Activated naive CD8-positive, alpha-beta T cell (primary cell): ENCODE data around the gene PDHB.
A peak's percentile ranks its signal among the peaks of the same experiment; 100 is the strongest.

ENCODE experiments used
- H3K27ac Mint-ChIP-seq: one replicate; pipeline ENCODE4 v1.8.0; 2021; ENCODE audit warnings: mixed read lengths
- H3K27me3 Mint-ChIP-seq: one replicate; pipeline ENCODE4 v1.8.0; 2021; ENCODE audit warnings: mixed read lengths
- H3K36me3 Mint-ChIP-seq: one replicate; pipeline ENCODE4 v1.8.0; 2021; ENCODE audit warnings: mixed read lengths
- H3K4me1 Mint-ChIP-seq: one replicate; pipeline ENCODE4 v1.8.0; 2021; ENCODE audit warnings: low read depth, mixed read lengths
- H3K4me3 Mint-ChIP-seq: one replicate; pipeline ENCODE4 v1.8.0; 2021; ENCODE audit warnings: mild to moderate bottlenecking, mixed read lengths
- H3K9me3 Mint-ChIP-seq: one replicate; pipeline ENCODE4 v1.8.0; 2021; ENCODE audit warnings: low read depth, mixed read lengths

PDHB gene

DNA sequence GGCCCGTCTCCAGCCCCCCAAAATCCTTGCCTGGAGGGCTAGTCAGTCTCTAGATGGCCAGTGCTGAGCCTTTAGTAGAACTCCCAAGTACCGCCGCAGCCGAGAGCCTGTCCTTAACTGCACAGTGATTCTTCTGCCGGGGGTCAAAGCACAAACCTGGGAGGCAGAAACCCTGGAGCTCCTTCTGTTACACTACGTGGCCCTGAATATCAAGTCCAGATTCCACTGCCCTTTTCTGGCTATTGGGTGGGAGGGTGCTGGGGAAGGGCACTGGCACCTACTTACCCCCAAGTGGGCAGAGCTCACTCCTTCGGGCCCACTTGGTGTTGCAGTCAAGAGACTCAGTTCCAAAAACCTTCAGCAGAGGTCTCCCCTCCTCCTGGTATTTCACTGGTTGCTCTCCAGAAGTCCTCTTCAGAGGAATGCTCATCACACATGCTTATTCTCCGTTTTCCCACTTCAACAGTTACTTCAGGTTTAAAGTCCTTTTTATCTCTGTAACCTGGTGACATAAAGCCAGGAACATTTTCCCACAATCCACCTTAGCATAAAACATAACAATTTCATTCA is 10.8 kb downstream of the PDHB start:
- Mint-ChIP-seq H3K36me3 (peaks cover 2% of the 10 kb centered on the region), H3K9me3 (no peaks in the 10 kb centered on the region), H3K4me3 (no peak overlapping the region), H3K27ac (peak overlapping the region; percentile 4), H3K4me1 (peaks cover 2% of the 10 kb centered on the region), H3K27me3 (no peaks in the 10 kb centered on the region)

DNA sequence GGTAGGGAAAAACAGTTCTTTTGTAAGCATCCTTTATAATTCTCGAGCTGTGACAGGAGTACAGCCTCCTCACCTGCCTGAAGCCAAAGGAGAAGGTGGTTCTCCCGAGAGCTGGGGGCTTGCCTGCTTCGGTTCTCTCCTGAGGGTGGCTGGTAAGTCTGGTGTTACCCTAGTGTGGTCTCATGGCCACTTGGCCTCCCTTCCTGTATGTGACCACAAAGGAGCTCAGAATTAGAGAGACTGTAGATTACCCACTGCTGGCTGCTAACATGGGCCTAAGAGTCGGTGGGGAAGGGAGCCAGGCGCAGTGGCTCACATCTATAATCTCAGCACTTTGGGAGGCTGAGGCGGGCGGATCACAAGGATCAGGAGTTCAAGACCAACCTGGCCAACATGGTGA is 12.6 kb downstream of the PDHB start:
- Mint-ChIP-seq H3K9me3 (no peaks in the 10 kb centered on the region), H3K4me3 (no peak overlapping the region), H3K27me3 (no peaks in the 10 kb centered on the region), H3K4me1 (peaks cover 2% of the 10 kb centered on the region), H3K27ac (no peak overlapping the region), H3K36me3 (peaks cover 2% of the 10 kb centered on the region)

DNA sequence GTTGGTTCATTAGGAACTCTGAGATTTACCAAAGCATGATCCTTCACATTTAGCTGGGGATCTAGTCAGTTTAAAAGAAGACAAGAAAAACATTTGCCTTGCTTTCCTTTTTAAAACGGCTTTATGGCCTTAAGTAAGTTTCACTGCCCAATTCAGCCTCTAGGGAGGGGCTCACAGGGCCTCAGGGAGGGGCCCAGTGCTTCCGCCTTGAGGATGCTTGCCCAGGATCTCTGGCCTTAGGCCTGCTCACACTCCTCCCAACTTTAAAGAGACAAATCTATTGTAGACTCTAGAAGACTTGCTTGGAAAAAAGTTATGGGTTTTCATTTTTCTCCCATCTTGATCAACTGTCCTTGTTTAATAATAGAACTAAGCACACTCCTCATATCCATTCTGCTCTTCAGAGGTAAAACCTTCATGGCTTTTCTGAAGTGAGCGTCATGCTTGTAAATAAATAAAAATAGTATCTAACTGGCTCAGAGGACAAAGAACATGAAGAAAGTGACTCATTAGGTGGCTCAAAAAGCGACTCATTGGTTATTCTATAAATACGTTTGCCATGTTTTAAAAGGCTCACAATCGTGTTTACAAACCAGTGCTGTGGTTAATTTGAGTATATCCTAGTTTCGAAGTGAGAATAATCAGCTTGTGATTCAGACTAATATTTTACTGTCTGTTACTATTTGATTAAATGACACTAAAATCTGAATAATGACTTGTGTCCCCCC is 13.7 kb downstream of the PDHB start:
- Mint-ChIP-seq H3K36me3 (peaks cover 2% of the 10 kb centered on the region), H3K27me3 (no peaks in the 10 kb centered on the region), H3K27ac (peak overlapping the region; percentile 34), H3K9me3 (no peaks in the 10 kb centered on the region), H3K4me3 (no peak overlapping the region), H3K4me1 (peaks cover 2% of the 10 kb centered on the region)

DNA sequence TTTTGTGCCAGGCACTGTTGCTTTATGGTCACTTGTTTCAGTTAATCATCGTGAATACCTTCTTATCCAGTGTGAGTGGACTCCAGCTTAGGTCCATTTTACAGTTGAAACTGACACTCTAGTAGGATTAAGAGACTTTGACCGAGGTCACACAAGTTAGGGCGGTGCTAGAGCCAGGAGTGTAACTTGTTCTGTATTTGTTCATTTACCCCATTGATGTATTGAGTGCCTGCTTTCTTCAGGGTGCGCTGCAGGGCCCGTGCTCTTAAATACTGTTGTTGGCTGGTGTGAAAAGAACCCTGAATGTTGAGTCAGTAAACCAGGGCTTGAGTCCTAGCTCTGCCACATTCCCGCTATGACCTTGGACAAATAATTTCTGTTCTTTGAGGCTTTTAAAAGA is 15.4 kb downstream of the PDHB start:
- H3K9me3 Mint-ChIP-seq = no peaks in the 10 kb centered on the region
- H3K27me3 Mint-ChIP-seq = no peaks in the 10 kb centered on the region
- peaks cover 4% of the 10 kb centered on the region for H3K4me1 Mint-ChIP-seq
- H3K4me3 Mint-ChIP-seq = no peak overlapping the region
- peak overlapping the region; percentile 10 for H3K27ac Mint-ChIP-seq
- peaks cover 2% of the 10 kb centered on the region for H3K36me3 Mint-ChIP-seq

DNA sequence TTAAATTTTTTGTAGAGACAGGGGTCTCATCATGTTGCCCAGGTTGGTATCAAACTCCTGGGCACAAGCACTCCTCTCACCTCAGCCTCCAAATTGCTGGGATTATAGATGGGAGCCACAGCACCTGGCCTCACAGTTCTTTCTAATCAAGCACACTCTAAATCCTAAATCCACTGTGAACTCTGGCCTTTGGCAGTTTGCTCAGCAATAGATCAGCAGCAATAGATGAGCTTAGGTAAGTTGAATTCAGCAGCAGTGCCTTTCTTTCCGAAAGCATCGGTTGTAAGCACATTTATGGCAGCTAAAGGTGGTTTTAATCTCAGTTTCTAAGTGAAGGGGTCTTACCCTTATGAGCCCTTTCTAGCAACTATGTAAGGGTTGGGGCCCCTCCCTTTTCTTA is 16.6 kb downstream of the PDHB start:
- Mint-ChIP-seq H3K27ac (no peak overlapping the region), H3K27me3 (no peaks in the 10 kb centered on the region), H3K9me3 (no peaks in the 10 kb centered on the region), H3K4me1 (peaks cover 4% of the 10 kb centered on the region), H3K36me3 (no peaks in the 10 kb centered on the region), H3K4me3 (no peak overlapping the region)

DNA sequence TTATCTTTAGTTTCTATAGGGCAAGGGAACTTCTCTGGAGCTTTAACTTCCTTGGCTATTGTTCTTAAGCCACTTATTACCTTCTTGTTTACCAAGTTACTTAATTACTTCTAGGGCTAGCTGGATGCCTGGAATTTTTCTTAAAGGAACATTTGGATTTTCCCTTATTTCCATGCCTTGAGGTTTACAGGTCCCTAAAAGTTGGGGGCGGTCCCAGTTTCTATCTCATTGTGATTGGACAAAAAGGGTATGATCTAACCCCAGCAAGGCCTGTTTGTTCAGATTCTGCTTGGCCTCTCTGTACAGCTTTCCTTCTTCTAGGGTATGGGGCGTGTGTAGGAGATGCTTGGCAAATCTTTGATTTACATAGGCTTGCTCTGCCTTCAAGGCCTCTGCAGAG is 17.4 kb downstream of the PDHB start:
- Mint-ChIP-seq H3K27ac (no peak overlapping the region), H3K4me1 (peaks cover 2% of the 10 kb centered on the region), H3K27me3 (no peaks in the 10 kb centered on the region), H3K4me3 (no peak overlapping the region), H3K9me3 (no peaks in the 10 kb centered on the region), H3K36me3 (no peaks in the 10 kb centered on the region)

DNA sequence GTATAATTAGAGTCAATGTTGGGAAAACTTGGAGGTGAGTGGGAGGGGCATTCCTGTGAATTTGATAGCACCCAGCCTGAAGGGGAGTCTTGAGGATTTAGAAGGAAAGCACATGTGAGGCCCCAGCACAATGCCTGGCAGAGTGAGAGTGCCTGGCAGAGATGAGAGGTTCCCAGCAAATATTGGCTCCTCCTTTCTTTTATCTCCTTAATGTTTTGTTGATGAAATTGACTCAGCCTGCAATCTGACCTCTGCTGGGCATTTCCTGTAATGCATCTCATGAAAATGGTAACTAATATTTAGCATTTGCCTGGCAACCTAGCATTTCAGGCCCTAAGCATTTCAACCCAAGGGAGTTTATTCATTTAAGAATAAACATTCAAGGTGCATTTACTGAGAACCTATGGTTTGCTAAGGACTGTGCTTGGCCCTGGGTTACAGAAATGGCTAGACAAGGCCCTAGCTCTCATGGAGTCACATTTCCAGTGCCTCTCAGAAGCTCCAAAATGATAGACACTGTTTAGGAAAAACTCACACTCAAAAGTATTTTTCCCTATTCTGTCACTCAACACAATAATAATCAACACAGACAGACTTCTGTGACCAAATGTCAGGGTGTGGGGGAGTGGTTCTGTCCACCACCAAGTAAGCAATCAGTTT is 19.0 kb downstream of the PDHB start:
- no peaks in the 10 kb centered on the region for H3K9me3 Mint-ChIP-seq
- peaks cover 2% of the 10 kb centered on the region for H3K4me1 Mint-ChIP-seq
- no peaks in the 10 kb centered on the region for H3K27me3 Mint-ChIP-seq
- no peak overlapping the region for H3K4me3 Mint-ChIP-seq
- no peak overlapping the region for H3K27ac Mint-ChIP-seq
- no peaks in the 10 kb centered on the region for H3K36me3 Mint-ChIP-seq

DNA sequence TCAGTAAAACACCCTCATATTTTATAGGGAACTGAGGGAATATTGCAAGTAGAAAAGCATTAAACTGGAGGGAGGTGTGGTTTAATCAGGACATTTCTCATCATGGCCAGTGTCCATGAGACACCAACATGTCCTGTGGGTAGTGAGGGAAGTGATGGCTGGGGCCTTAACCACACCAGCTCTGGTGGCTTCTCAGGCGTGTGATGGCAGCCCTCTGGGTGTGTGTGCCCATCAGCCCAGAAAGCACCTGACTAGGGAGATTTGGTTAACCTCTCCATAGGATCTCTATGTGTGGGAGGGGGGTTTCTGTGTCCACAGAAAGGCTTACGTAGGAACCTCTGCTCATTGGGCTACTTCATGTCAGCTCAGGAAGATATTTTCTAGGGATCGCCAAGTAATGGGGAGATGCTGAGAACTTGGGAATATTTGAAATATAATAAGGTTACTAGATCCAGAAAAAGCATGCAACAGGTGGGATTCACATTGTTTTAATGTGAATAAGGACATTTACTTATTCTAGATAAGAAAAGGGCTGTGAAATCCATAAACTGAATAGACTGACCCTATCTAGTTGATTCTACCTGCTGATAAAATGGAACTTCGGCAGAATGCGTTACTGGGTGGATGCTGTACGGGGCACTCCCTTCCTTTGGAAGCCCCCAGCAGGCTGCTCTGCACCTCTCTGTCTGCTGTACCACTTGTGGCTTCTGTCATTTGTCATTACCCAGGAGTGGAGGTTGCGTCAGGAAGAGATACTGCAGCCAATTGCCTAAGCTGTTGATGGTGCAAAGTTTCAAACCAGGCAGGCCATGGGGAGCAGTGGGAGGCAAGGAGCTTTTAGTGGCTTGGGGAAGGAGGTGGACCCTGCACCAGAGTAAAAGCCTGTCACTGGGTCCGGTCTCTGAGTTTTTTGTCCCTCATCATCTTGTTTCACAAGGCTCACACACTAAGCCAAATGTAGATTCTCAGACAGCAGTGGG is 21.5 kb downstream of the PDHB start:
- no peak overlapping the region for H3K4me3 Mint-ChIP-seq
- H3K36me3 Mint-ChIP-seq = peaks cover 3% of the 10 kb centered on the region
- H3K27me3 Mint-ChIP-seq = no peaks in the 10 kb centered on the region
- H3K27ac Mint-ChIP-seq = no peak overlapping the region
- H3K4me1 Mint-ChIP-seq = peaks cover 2% of the 10 kb centered on the region
- H3K9me3 Mint-ChIP-seq = no peaks in the 10 kb centered on the region

DNA sequence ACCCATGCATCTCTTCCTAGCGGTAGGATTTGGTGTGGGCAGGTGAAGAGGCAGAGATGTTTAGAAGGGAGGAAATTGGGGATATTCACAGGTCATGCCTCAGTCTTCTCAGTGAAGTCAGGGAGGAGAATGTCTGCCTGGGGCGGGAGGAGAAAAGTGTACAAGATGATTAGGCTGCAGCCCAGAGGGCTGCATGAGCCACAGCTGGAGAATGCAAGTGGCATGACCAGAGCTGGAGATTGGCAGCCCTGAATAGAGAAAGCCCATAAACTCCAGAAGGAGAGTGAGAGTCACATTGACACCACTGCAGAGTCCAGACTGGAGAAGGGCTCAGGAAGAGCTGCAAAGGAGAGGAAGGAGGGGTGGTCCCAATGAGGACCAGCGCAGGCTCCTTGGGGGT is 22.6 kb downstream of the PDHB start:
- peaks cover 7% of the 10 kb centered on the region for H3K36me3 Mint-ChIP-seq
- no peak overlapping the region for H3K4me3 Mint-ChIP-seq
- H3K4me1 Mint-ChIP-seq = peaks cover 2% of the 10 kb centered on the region
- no peaks in the 10 kb centered on the region for H3K27me3 Mint-ChIP-seq
- no peaks in the 10 kb centered on the region for H3K9me3 Mint-ChIP-seq
- no peak overlapping the region for H3K27ac Mint-ChIP-seq

DNA sequence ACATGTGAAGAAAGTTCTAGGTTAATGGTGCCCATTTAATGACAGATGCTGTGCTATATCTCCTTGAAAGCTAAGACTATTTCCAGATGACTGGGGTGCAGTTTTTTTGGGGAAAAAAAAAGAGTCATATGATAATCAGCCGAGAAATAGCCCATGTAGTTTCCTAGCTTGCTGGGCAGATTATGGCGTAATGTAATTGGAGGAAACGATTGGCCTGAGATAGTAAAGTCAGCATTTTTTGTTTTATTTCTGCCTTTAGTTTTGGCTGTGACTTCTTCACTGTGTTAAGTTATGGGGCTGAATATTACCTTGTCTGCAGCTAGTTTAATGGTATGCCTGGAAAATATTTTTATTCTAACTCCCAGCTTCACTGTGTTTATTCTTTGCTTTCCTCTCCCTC is 24.0 kb downstream of the PDHB start:
- no peak overlapping the region for H3K27ac Mint-ChIP-seq
- H3K4me3 Mint-ChIP-seq = no peak overlapping the region
- H3K36me3 Mint-ChIP-seq = peaks cover 7% of the 10 kb centered on the region
- peaks cover 2% of the 10 kb centered on the region for H3K4me1 Mint-ChIP-seq
- H3K9me3 Mint-ChIP-seq = no peaks in the 10 kb centered on the region
- H3K27me3 Mint-ChIP-seq = no peaks in the 10 kb centered on the region

DNA sequence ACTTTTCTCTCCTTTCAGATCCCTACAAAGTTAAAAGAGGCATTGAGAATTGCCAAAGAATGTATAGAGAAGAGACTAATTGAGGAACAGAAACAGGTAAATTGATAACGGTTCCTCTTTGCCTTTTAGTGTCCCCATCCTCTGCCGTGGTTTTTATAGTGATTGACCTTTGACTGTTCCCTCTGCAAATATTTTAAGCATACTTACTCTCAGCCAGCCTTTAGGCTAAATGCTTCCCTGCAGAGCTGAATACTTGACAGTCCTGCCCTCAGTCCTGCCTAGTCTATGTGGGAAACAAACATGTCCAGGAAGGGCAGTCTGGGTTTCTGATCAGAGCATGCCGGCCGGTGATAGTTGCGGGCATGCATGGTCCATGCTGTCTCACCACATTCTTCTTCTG is 24.7 kb downstream of the PDHB start:
- no peak overlapping the region for H3K4me3 Mint-ChIP-seq
- H3K36me3 Mint-ChIP-seq = peaks cover 7% of the 10 kb centered on the region
- H3K9me3 Mint-ChIP-seq = no peaks in the 10 kb centered on the region
- no peaks in the 10 kb centered on the region for H3K27me3 Mint-ChIP-seq
- no peaks in the 10 kb centered on the region for H3K4me1 Mint-ChIP-seq
- H3K27ac Mint-ChIP-seq = no peak overlapping the region

DNA sequence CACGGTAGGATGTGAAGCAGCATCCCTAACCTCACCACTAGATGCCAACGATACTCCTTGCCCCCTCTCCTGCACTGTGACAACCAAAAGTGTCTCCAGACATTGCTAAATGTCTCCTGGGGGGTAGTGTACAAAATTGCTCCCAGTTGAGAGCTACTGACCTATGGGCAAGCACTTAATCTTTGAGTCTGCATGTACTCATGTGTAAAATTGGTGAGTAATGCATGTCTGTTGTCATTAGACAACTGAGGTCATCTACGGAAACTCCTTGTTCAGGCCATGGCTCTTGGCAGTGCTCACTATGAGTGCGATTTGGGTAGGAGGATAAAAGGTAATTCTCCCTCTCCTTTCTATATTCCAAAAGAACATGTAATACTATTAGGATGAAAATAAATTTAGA is 29.2 kb downstream of the PDHB start:
- Mint-ChIP-seq H3K4me1 (no peaks in the 10 kb centered on the region), H3K27me3 (no peaks in the 10 kb centered on the region), H3K27ac (no peak overlapping the region), H3K4me3 (no peak overlapping the region), H3K9me3 (no peaks in the 10 kb centered on the region), H3K36me3 (peaks cover 7% of the 10 kb centered on the region)

DNA sequence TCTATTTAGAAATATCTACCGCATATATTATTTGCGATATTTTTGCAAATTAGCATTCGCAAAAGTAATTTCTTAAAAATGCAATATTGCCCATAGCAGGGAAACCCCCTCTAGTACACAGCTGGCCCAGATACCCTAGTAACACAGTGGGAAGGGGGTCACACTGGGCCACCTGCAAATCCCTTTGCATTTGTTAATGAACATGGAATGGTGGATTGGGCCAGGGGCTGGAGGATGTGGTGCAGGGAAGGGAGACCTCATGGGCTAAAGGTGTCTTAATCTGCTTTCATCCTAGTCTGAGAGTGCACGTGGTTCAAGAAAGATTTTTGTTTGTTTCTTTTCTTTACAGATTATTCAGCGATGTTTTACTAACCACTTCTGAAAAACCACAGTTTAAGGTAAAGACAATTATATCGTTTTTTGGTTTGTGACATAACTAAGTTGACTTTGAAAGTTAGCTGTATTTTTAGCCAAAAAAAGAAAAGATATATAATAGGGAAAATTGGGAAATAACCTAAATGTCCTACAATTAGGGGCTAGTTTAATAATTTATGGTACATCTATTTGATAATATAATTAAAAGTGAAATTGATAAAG is 30.0 kb downstream of the PDHB start:
- H3K9me3 Mint-ChIP-seq = no peaks in the 10 kb centered on the region
- no peaks in the 10 kb centered on the region for H3K27me3 Mint-ChIP-seq
- no peaks in the 10 kb centered on the region for H3K4me1 Mint-ChIP-seq
- no peak overlapping the region for H3K27ac Mint-ChIP-seq
- H3K4me3 Mint-ChIP-seq = no peak overlapping the region
- peaks cover 7% of the 10 kb centered on the region for H3K36me3 Mint-ChIP-seq

DNA sequence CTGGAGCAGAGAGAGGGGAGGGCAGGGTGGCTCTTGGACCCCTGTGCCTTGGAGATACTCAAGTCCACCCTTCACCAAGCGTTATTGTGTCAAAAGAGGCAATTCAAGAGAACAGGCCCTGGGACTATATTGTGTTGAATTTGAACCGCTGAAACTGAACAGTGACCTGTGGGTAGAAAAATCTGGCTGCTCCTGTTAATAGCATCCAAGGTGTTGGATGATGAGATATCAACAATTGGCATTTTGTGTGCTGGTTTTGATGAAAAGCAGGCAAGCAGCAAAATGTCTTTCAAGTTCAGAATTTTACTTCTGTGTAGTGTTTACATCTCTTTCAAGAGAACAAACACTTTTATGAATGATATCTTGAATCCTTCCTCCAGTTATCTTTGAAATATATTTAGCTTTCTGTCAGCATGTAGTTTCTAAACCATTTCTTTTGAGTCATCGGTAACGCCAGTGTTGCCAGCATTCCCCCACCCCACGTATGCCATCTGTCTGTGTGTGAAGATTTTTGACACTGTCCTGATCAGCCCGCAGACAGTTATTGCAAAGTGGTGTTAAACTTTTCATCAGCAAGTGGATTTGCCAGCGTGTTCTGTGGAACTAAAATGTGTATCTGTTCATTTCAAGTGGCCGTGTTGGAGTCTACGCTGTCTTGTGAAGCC is 34.8 kb downstream of the PDHB start:
- H3K4me1 Mint-ChIP-seq = no peaks in the 10 kb centered on the region
- H3K4me3 Mint-ChIP-seq = no peak overlapping the region
- peaks cover 5% of the 10 kb centered on the region for H3K36me3 Mint-ChIP-seq
- no peak overlapping the region for H3K27ac Mint-ChIP-seq
- no peaks in the 10 kb centered on the region for H3K27me3 Mint-ChIP-seq
- no peaks in the 10 kb centered on the region for H3K9me3 Mint-ChIP-seq
